HCT116 (cell line): Measurements from ENCODE around the gene DARS1. TPM values are rescaled to one million over a fixed set of nuclear protein-coding genes. Genes with fewer than 3 reads are reported as not detected.

Experiments used
- ATAC-seq: fragments of 200-7000 bp; cut with Tn5 transposase; 2 replicates; pipeline ENCODE4 v1.9.1; 2020; ENCODE audit warnings: mild to moderate bottlenecking, moderate library complexity
- BruUV-seq: library from RNA; stranded (reverse); fragments of 400-500 nt; replicated peaks from 2 replicates; lab custom pipeline; 2021; lab: Mats Ljungman, UMichigan
- CTCF ChIA-PET: fragments of 300-600 bp; sonication (Branson Sonifier 250); formaldehyde crosslinking; loops from one replicate; lab custom pipeline; 2021; ENCODE audit warnings: antibody characterized with exemption; lab: Charles Lee
- POLR2A ChIA-PET: fragments of 300-600, 350-600 bp; sonication (Branson Sonifier 250); formaldehyde crosslinking; loops from one replicate; lab custom pipeline; 2021; ENCODE audit warnings: antibody characterized with exemption; lab: Charles Lee
- RAD21 ChIA-PET, 2 experiments: fragments of 300-600 bp; sonication (Branson Sonifier 250); formaldehyde crosslinking; loops; one replicate each; lab custom pipeline; 2023; ENCODE audit warnings: low total read pairs in 2 of 2; ENCODE audit not compliant: uncharacterized antibody in 2 of 2, unreplicated experiment in 2 of 2, low non-redundant PET in 1 of 2; lab: Charles Lee
- DNase-seq: peaks from one replicate; pipeline ENCODE4 v3.0.0-alpha.2; 2010; ENCODE audit warnings: low read depth, low spot score
- H2AFZ ChIP-seq: fragments of 200-600 bp; shearing (Covaris generic), sonication (generic); 2 replicates; pipeline ENCODE4 v1.6.1; 2017; ENCODE audit warnings: low read depth, mixed run types, mixed read lengths, antibody characterized with exemption, low read length; ENCODE audit not compliant: poor library complexity, severe bottlenecking
- H3K27ac ChIP-seq: 2 replicates; pipeline ENCODE4 v1.5.1; 2012; ENCODE audit warnings: low read depth, low read length
- H3K27me3 ChIP-seq: fragments of 200-600 bp; sonication (generic); 2 replicates; pipeline ENCODE4 v1.6.1; 2016; ENCODE audit warnings: mixed run types, low read length, mixed read lengths; ENCODE audit not compliant: insufficient read depth
- H3K36me3 ChIP-seq, 2 experiments: fragments of 200-500 bp in 1 of 2; fragments of 200-600 bp in 1 of 2; sonication (Bioruptor generic) in 1 of 2; sonication (generic) in 1 of 2; 2 replicates each; pipeline versions ENCODE4 v1.5.1 to v1.6.1; 2014 to 2016; ENCODE audit warnings: low read length in 2 of 2, inconsistent platforms in 1 of 2, mixed read lengths in 1 of 2, mixed run types in 1 of 2; ENCODE audit not compliant: insufficient read depth in 2 of 2, control insufficient read depth in 1 of 2
- H3K4me1 ChIP-seq, 2 experiments: fragments of 200-600 bp in 1 of 2; sonication (generic) in 1 of 2; 2 replicates each; pipeline versions ENCODE4 v1.5.1 to v1.6.1; 2012 to 2017; ENCODE audit warnings: low read length in 2 of 2, inconsistent platforms in 1 of 2, mild to moderate bottlenecking in 1 of 2, mixed read lengths in 1 of 2, mixed run types in 1 of 2, moderate library complexity in 1 of 2; ENCODE audit not compliant: insufficient read depth in 2 of 2, control insufficient read depth in 1 of 2
- H3K4me2 ChIP-seq: fragments of 200-600 bp; sonication (generic); 2 replicates; pipeline ENCODE4 v1.6.1; 2017; ENCODE audit warnings: mixed run types, low read length, mixed read lengths
- H3K4me3 ChIP-seq, 2 experiments: fragments of 200-600 bp in 1 of 2; sonication (generic) in 1 of 2; replicated peaks in 1 of 2; 2 replicates each; pipeline ENCODE4 v1.5.1; 2011 to 2016; ENCODE audit warnings: low read length in 2 of 2, control low read depth in 1 of 2, low read depth in 1 of 2, mild to moderate bottlenecking in 1 of 2, mixed read lengths in 1 of 2, mixed run types in 1 of 2
- H3K79me2 ChIP-seq: fragments of 200-600 bp; sonication (generic); 2 replicates; pipeline ENCODE4 v1.6.1; 2017; ENCODE audit warnings: mild to moderate bottlenecking, mixed run types, low read length, moderate library complexity, mixed read lengths; ENCODE audit not compliant: insufficient read depth
- H3K9ac ChIP-seq: fragments of 200-600 bp; sonication (generic); 2 replicates; pipeline ENCODE4 v1.6.1; 2016; ENCODE audit warnings: low read length, mixed read lengths
- H3K9me2 ChIP-seq: fragments of 200-600 bp; sonication (generic), shearing (Covaris generic); 2 replicates; pipeline ENCODE4 v1.6.1; 2017; ENCODE audit warnings: mixed run types, mild to moderate bottlenecking, moderate library complexity; ENCODE audit not compliant: insufficient read depth
- H3K9me3 ChIP-seq, 2 experiments: fragments of 200-500 bp in 1 of 2; fragments of 200-600 bp in 1 of 2; sonication (Bioruptor generic) in 1 of 2; sonication (generic) in 1 of 2; 2 replicates each; pipeline ENCODE4 v1.6.1; 2014 to 2017; ENCODE audit warnings: low read length in 2 of 2, mixed read lengths in 2 of 2, inconsistent platforms in 1 of 2, low read depth in 1 of 2, mild to moderate bottlenecking in 1 of 2, mixed run types in 1 of 2, moderate library complexity in 1 of 2; ENCODE audit not compliant: control insufficient read depth in 1 of 2, insufficient read depth in 1 of 2
- H4K20me1 ChIP-seq: fragments of 200-600 bp; sonication (generic), shearing (Covaris generic); 2 replicates; pipeline ENCODE4 v1.6.1; 2017; ENCODE audit warnings: mixed run types, mild to moderate bottlenecking, moderate library complexity; ENCODE audit not compliant: insufficient read depth
- CBX3 ChIP-seq: IDR thresholded peaks from 2 replicates; pipeline ENCODE4 v1.6.1; 2012; ENCODE audit warnings: low read depth
- CEBPB ChIP-seq: IDR thresholded peaks from 2 replicates; pipeline ENCODE4 v1.6.1; 2012; ENCODE audit warnings: low read depth
- CTCF ChIP-seq, 3 experiments: fragments of 200-600 bp in 1 of 3; sonication (generic) in 1 of 3; IDR thresholded peaks in 2 of 3; conservative IDR thresholded peaks in 1 of 3; 2 replicates each; pipeline ENCODE4 v1.5.1; 2012 to 2017; ENCODE audit warnings: low read depth in 2 of 3, low read length in 2 of 3, antibody characterized with exemption in 1 of 3, borderline replicate concordance in 1 of 3, control low read depth in 1 of 3, mild to moderate bottlenecking in 1 of 3, mixed read lengths in 1 of 3, mixed run types in 1 of 3, moderate library complexity in 1 of 3; ENCODE audit not compliant: insufficient read depth in 1 of 3
- ELF1 ChIP-seq: IDR thresholded peaks from 2 replicates; pipeline ENCODE4 v1.6.1; 2012; ENCODE audit warnings: low read depth, borderline replicate concordance
- EZH2 ChIP-seq: fragments of 200-600 bp; sonication (generic); IDR thresholded peaks from 2 replicates; pipeline ENCODE4 v1.6.1; 2017; ENCODE audit warnings: antibody characterized with exemption, mixed run types
- FOSL1 ChIP-seq: IDR thresholded peaks from 2 replicates; pipeline ENCODE4 v1.6.1; 2012; ENCODE audit warnings: low read depth
- MAX ChIP-seq: IDR thresholded peaks from 2 replicates; pipeline ENCODE4 v1.6.1; 2012
- POLR2A ChIP-seq: IDR thresholded peaks from 2 replicates; pipeline ENCODE4 v1.7.0; 2011; ENCODE audit warnings: borderline replicate concordance; ENCODE audit not compliant: insufficient read depth, insufficient read length; ENCODE audit errors: extremely low read depth
- POLR2AphosphoS5 ChIP-seq: IDR thresholded peaks from 2 replicates; pipeline ENCODE4 v1.6.1; 2011; ENCODE audit warnings: mild to moderate bottlenecking, low read depth, low read length, moderate library complexity
- RAD21 ChIP-seq: IDR thresholded peaks from 2 replicates; pipeline ENCODE4 v1.6.1; 2012; ENCODE audit warnings: low read depth, mild to moderate bottlenecking
- REST ChIP-seq: IDR thresholded peaks from 2 replicates; pipeline ENCODE4 v1.6.1; 2012; ENCODE audit warnings: low read depth
- SIN3A ChIP-seq: IDR thresholded peaks from 2 replicates; pipeline ENCODE4 v1.6.1; 2012; ENCODE audit warnings: low read depth
- SP1 ChIP-seq: IDR thresholded peaks from 2 replicates; pipeline ENCODE4 v1.6.1; 2012; ENCODE audit warnings: low read depth
- SRF ChIP-seq: IDR thresholded peaks from 2 replicates; pipeline ENCODE4 v1.6.1; 2012; ENCODE audit warnings: low read depth
- TCF7L2 ChIP-seq: IDR thresholded peaks from 2 replicates; pipeline ENCODE4 v1.7.0; 2011; ENCODE audit warnings: borderline replicate concordance, inconsistent platforms; ENCODE audit not compliant: insufficient read depth, insufficient read length; ENCODE audit errors: extremely low read depth
- YY1 ChIP-seq: IDR thresholded peaks from 2 replicates; pipeline ENCODE4 v1.6.1; 2011; ENCODE audit warnings: low read length, low read depth, moderate library complexity, mild to moderate bottlenecking; ENCODE audit not compliant: insufficient replicate concordance; ENCODE audit errors: extremely low read depth
- ZBTB33 ChIP-seq: IDR thresholded peaks from 2 replicates; pipeline ENCODE4 v1.6.1; 2011; ENCODE audit warnings: mild to moderate bottlenecking, low read length, moderate library complexity; ENCODE audit not compliant: insufficient replicate concordance; ENCODE audit errors: extremely low read depth
- ZNF274 ChIP-seq: fragments of 200-500 bp; sonication (Bioruptor generic); IDR thresholded peaks from 2 replicates; pipeline ENCODE4 v1.6.1; 2014; ENCODE audit warnings: mild to moderate bottlenecking, low read depth, low read length, inconsistent platforms
- intact Hi-C: fragments of 100-400 bp; cut with micrococcal nuclease; formaldehyde crosslinking; loops from 2 replicates; pipeline ENCODE4 v1.10.0; 2022
- total RNA-seq: library from RNA; stranded (reverse); gene quantifications from one replicate; pipeline ENCODE4 v1.2.1, GENCODE V29; 2021; ENCODE audit not compliant: unreplicated experiment

Gene DARS1
- total RNA-seq, 1 experiment from 2014 or later = 94.8 TPM

GRCh38 chr2:136019825-136020224 is 34.4 kb upstream of the DARS1 start:
- Histone ChIP-seq H3K9ac (no peak overlapping the region), H3K27me3 (no peaks in the 10 kb centered on the region), H3K27ac (no peak overlapping the region), H3K4me2 (no peak overlapping the region), H2AFZ (no peak overlapping the region), H3K36me3 (no peaks in the 10 kb centered on the region), H4K20me1 (no peaks in the 10 kb centered on the region), H3K9me3 (no peaks in the 10 kb centered on the region), H3K4me1 (no peaks in the 10 kb centered on the region), H3K9me2 (no peaks in the 10 kb centered on the region), H3K4me3 (no peak overlapping the region), H3K79me2 (no peaks in the 10 kb centered on the region)
- intact Hi-C loops = no loop called here
- CTCF ChIA-PET = no interaction called here
- RAD21 ChIA-PET = no interaction called here
- no TSS peak for BruUV-seq
- ATAC-seq (no peak), DNase-seq (no peak)
- POLR2A ChIA-PET = no interaction called here
- TF ChIP-seq SRF (no peak), RAD21 (no peak), REST (no peak), EZH2 (no peak), POLR2AphosphoS5 (no peak), TCF7L2 (no peak), FOSL1 (no peak), MAX (no peak), CTCF (IDR thresholded peaks at IDR 0.05 in 2 of 3, conservative IDR thresholded peaks at IDR 0.05 in 1 of 3; ENCODE audit: borderline replicate concordance in 1 of 3, insufficient read depth in 1 of 3, low read depth in 2 of 3, low read length in 2 of 3) (no peak), ELF1 (no peak), CEBPB (no peak), ZBTB33 (no peak), POLR2A (no peak), ZNF274 (no peak), YY1 (no peak), SP1 (no peak), CBX3 (no peak), SIN3A (no peak)
